ENCODE results near the gene ADCK1.
"Not testable (repeated sequence)": the region's sequence is repeated elsewhere in the genome, so short reads cannot be mapped to it uniquely, and the experiment has no call there.

The ADCK1 gene

DNA sequence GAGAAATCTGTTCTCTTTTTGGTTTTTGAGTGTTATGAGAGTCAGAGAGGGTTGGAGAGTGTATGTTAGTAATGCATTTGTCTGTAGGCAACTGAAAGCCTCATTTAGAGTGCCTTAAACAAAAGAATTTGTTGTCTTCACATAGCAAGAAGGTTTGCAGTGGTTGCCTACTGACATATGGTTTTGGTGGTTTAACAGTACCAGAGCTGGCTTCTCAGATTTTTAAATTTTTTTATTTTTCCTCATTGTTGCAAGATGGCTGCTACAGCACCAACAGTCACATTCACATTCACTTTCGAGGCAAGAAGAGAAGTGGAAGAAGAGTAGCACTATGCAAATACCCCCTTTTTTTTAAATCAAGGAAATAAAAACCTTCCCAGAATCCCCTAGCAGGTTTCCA is 106.5 kb downstream of the ADCK1 start:
- no peak for DNase-seq

DNA sequence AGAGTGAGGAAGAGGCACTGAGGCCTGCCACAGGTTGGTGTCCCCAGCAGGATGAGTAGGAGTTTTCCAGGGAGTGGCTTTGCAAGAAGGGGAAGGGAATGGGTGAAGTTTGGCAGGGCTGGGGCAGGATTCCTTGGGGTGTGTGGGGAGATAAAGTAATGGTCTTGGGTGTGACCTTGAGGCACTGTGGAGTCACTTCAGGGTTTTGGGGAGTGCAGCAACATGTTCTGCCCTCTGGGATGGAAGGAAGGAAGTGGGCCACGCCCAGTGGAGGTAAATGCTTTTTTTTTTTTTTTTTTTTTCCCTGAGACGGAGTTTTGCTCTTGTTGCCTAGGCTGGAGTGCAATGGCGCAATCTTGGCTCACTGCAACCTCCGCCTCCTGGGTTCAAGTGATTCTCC is 108.9 kb downstream of the ADCK1 start:
- DNase-seq = no peak

DNA sequence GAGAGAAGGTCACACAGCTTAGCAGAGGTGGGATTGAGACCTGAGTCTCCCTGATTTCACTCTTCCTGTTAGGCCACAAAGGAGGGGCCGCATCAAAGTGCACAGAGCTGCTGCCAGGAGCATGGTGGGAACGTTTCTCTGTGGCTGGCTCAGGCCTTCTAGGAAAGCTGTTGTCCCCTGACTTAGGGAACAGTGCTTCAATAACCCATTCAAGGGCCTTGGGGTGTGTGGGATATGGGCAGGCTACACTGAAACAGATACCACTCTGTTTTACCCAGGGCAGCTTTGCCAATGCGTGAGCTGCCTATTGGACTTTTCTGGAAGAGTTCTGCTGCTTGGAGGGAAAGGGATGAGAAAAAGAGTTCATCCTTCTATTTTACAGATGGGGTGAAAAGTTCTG is 110.0 kb downstream of the ADCK1 start:
- DNase-seq = no peak

DNA sequence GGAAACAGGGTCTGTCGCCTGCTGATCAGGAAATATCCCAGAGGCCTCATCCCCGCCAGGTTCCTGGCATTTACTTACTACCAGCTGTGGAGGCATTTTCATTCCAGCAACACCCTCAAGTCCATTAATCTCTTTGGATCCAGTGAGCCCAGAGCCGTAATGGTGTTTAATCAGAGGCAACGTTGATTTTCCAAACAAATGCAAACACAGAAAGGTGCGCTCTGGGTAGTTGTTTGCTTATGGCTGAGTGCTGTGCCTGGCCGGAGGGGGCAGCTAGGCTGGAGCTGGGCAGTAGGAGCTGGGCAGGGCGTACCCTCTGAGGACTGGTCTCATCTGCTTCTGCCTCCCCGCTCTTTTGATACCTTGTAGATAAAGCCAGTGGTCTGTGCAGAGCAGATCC is 110.6 kb downstream of the ADCK1 start:
- DNase-seq = no peak

DNA sequence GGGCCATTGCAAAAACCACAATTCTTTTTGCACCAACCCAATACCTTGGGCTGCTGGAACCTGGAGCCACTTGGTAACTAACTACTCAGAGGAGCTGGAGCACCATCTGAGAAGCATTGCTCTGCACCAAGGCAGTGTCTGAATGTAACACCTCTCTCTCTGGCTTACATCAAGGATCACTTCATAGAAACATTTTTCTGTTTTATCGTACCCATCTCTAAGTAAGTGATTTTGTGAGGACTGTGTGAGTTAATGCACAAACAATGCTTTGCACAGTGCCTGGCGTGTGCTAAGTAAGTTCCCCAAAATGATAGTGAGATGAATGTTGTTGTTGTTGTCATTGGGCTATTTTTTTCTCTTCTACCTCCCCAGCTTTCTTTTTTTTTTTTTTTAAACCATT is 111.4 kb downstream of the ADCK1 start:
- DNase-seq = no peak

DNA sequence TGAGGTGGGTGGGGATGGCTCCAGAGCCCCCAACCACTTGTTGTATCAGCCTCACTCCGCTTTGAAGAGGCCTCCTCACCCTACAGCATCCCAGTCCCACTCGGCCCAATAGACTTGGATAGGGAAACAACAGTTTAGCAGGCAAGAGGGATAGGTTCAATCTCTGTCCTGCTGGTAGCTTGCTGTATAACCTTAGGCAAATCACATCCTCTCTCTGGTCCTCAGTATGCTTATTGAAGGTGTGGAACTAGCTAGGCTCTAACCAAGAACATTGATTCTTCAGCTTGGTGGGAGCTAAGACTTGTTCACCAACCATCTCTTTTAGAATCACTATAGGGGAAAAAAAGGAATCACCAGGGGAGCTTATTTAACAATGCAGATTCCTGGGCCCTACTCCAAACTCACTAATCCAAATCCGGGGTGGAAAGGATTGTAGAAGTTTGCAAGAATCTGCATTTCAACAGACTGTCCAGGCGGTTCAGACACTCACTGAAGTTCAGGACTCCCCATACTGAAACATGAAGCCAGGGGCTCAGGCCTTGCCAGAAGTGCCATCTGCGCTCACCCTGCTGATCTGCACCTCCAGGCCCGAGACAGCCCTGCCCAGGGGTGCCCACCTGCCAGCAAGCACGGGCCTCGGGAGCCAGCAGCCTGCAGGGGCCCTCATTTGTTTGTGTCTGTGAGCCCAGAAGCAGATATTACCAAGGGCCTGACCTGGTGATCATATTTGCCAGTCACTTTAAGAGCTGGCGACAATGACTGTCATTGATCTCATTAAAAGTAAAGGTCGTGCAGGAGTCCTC is 113.0 kb downstream of the ADCK1 start:
- DNase-seq = no peak

DNA sequence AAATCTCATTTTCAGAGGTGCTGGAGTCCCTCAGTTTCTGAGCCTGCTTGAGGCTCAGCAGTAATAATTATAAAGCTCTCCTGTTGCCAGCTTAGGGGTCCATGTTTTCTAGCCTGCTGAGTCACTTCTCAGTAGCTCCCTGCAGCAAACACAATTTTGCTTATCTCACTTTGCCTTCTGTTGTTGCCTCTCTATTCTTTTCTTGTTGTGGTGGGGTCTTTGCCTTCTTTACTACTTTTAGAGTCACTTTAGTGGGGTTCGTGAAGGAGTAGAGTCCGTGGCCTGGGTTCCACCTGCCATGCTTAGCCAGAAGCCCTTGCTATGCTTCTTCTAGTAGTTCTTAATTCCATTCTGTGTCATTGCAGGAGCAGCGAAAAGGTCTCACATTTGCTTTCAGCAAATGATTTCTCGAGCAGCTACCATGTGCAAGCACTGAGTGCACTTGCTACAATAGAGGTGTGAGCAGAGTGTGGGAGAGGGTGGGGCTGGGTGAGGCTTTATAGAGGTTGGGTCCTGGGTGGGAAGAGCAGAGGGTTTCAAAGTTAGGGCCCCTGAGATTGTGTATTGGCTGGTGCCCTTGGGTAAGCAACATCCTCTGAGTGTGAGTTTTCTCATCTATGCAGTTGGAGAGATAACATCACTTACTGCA is 114.3 kb downstream of the ADCK1 start:
- DNase-seq = no peak

DNA sequence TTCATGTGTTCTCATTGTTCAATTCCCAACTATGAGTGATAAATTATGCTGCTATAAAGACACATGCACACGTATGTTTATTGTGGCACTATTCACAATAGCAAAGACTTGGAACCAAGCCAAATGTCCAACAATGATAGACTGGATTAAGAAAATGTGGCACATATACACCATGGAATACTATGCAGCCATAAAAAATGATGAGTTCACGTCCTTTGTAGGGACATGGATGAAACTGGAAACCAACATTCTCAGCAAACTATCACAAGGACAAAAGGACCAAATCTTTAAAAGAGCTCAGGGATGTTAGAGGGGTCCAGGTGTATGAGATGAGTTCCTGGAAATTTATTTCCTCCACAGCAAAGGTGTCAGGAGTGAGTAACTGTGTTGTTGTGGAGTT is 115.5 kb downstream of the ADCK1 start:
- DNase-seq = not testable (repeated sequence)

DNA sequence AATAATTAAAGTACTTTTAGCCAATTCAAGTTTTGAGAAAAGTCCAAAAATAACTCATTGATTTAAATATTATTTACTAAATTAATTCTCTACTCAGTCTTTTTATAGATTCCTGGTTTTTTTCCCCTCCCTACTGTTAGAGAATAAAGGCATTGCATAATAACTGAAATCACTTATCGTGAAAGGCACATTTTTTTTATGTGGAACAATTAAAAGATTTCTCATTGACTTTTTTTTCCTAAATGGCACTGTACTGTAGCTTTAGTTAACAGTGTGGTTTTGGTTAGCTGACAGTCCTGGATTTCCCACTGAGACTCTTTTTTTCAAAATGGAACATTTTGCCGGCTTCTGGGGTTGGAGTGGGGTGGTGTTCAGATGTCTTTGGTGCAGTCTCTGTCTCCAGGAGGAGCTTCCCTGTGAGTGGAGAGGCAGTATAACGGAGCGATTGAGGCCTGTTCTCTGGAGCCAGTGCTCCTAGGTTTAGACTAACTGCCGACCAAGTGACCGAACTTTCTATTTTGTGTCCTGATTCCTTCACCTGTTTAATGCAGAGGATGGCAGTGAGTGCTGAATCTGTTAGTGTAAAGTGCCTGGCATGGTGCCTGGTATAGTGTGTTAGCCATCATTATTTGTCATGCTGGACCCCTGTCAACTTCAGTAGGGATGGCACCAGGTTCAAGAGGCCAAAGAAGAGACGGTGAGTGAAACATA is 117.7 kb downstream of the ADCK1 start:
- DNase-seq = no peak

DNA sequence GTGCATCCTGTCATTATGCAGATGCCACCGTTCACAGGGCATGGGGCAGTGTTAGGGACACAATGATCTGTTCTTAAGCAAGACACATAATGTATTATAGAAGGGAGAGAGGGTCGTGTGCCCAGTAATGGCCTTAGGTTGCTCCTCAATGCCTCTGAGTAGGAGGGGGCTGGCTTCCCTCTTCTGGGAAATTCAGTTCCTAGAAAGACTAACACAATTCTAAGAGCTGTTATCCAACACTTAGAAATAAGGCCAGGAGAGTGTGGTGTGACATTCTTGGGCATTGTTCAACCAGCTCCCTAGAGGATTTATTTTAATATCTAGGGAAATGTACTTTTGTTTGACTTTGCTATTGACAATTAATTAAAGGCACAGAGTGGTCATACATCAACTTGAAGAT is 118.5 kb downstream of the ADCK1 start:
- no peak for DNase-seq

DNA sequence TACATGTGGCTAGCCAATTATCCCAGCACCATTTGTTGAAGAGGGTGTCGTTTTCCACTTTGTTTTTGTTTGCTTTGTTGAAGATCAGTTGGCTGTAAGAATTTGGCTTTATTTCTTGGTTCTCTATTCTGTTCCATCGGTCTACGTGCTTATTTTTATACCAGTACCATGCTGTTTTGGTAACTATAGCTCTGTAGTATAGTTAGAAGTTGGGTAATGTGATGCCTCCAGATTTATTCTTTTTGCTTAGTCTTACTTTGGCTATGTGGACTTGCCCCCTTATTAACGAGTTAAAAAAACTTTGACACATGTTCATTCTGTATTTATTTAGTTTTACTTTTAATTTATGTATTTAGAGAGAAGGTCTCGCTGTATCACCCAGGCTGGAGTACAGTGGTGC is 120.4 kb downstream of the ADCK1 start:
- DNase-seq = no peak

DNA sequence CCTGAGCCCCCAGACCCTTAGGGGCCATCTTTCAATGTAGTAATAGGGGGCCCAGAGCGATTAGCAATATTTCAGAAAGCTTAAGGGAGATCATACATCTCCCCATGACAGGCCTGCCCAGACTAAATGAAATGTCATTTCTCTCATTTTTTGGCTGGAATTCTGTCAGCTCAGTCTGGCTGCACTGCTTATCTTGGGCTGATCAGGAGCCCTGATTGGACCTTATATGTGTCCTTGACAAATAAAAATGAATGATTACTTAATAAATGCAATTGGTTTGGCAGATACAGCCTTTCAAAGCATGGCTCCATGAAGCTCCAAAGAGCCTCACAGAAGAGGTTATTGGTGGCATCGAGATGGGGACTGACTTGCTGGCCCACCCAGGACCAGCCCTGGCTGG is 121.9 kb downstream of the ADCK1 start:
- no peak for DNase-seq

DNA sequence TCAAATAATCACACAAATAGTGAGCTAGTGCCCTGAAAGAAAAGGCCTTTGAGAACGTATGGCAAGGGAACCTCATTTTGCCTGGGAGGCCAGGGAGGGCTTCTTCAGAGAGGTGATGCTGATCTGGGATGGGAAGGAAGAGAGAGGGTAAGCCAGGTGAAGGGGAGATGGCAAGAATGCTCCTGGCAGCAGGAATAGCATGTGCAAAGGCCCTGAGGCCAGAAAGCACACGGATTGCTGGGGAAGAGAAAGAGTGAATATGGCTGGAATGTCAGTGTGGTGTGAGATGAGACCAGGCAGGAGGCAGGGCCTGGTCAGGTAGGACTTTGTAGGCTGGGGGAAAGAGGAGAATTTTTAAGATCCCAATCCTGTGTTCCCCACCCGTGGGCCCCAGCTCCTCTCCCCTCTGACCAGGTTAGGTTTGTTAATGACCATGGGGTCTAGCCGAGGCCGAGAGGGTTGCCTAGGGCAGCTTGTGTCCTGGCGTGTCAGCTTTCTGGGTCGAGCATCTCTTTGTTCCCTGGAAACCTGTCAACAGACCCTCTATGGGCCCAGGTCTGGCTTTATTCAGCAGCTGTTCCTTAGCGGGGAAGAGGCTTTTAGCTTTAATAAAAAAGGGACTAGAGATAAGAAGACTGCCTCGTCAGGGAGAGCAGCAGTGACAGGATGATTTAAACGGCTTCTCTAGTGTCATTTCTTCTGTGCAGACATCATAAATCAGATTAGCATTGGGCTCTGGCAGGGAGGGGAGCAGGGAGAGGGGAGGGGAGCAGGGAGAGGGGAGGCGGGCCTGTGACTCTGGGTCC is 123.4 kb downstream of the ADCK1 start:
- DNase-seq = no peak

DNA sequence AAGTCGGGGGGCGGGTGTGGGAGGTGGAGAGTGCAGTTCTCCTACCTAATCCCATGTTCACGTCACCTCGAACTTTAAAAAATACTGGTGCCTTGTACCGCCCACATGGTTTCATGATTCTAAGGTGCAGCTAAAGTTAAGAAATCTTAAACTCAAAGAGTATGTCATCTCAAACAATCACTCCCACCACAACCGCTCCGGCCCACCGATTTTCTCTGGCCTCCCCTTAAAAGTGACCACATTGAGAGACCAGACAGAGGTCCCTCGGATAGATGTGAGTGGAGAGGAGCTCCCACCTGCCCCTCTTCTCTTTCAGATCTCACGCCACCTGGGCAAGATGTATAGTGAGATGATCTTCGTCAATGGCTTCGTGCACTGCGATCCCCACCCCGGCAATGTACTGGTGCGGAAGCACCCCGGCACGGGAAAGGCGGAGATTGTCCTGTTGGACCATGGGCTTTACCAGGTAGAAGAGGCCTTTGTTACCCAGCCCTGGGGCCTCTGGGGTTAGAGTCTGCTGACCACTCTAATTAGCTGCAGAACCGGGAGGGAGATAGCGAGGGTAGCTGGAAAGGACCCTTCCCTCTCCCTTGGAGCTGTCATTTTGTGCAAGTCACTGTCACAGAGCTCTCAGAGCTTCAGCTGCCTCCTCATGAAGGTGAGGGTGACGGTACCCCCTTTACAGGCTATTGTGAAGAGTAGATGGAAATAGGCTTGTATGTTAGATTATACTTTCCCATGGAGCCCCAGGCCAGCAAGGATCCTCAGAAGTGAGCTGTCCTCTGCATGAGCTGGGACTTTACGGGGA is 124.4 kb downstream of the ADCK1 start:
- DNase-seq = no peak

DNA sequence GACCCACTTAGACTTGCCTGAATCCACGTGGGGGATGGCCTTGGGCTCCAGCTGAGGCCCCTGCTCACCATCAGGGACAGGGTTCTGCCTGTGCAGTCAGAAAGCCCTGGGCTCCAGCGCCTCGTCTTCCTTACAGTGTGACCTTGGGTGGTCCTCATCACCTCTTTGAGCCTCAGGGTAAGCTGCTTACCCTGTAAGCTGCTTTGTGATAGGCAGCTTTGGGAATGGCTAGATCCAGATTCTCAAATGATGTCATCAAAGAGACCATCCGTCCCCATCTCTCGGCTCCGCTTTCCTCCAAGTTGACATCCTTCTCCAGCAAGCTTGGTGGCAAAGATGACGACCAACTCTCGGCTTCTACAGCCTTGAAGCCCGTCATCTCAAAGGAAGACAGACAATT is 127.0 kb downstream of the ADCK1 start:
- no peak for DNase-seq

DNA sequence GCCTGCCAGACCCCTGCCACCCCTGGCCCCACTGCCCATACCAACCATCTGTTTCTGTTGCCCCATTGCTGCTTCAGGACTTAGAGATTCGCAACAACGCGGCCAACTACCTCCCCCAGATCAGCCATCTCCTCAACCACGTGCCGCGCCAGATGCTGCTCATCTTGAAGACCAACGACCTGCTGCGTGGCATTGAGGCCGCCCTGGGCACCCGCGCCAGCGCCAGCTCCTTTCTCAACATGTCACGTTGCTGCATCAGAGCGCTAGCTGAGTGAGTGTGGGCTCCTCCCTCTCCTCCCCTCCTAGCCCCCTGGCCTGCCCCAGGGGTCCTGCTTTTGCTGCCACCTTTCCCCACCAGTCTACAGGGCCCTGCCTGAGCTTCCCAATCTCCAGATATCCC is 131.5 kb downstream of the ADCK1 start:
- DNase-seq = no peak

DNA sequence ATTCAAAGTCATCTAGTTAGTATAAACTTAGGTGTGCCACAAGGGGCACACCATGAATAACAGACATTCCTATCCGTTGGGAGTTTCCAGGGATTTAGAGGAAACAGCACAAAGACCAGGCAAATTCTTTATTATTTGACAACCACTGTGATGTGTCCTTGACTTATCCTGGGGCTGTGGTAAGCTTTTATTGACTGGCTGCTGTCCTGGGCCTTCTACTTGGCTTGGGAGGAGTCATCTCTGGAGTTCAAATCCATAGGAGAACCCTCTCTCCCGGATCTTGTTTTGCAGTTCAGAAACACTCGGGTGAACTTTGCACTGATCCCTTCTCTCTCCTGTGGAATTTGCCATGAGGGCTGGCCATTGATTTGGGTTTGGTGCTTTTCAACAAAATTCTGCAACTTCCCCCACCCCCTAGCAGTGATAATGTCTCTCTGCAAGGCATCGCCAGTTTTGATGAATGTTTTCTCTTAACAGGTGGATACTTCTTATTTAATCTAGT is 136.3 kb downstream of the ADCK1 start:
- no peak for DNase-seq

DNA sequence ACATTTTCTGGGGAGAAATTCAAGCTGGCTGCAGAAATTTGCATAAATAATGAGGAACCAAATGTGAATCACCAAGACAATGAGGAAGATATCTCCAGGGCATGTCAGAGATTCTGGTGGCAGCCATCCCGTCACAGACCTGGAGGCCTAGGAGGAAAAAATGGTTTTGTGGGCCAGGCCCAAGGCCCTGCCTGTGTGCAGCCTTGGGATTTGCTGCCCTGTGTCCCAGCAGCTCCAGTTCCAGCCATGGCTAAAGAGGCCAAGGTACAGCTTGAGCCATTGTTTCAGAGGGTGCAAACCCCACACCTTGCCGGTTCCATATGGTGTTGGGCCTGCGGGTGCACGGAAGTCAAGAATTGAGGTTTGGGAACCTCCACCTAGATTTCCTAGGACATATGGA is 147.5 kb downstream of the ADCK1 start:
- no peak for DNase-seq

DNA sequence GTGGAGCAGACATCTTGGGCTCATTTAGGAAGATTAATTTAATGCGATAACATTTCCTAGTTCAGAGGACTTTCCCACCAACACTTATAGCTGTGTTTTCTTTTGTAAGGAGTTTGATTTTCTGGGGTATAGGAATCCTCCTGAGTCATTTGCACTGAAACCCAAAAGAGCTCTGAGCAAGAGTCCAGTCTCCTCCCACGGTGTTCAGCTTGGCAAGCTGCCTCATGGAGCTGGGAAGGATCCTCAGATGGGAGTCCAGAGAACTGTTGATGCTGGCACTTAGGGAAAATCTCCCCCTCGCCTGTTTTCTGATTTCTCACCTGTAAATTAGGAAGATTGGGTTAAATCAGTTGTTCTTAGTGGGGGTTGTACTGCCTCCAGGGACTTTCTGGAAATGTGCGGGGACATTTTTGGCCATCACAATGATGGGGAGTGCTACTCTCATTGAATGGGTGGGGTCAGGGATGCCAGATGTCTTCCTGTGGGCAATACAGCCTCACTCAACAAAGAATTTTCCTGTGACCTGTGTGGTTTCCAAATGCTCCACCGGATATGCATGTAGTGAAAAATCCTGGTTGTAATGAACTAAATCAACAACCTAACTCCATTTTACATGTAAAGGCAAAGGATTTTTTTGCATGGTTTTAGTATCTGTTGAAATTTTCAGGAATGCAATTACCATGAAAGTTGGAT is 150.6 kb downstream of the ADCK1 start:
- no peak for DNase-seq

DNA sequence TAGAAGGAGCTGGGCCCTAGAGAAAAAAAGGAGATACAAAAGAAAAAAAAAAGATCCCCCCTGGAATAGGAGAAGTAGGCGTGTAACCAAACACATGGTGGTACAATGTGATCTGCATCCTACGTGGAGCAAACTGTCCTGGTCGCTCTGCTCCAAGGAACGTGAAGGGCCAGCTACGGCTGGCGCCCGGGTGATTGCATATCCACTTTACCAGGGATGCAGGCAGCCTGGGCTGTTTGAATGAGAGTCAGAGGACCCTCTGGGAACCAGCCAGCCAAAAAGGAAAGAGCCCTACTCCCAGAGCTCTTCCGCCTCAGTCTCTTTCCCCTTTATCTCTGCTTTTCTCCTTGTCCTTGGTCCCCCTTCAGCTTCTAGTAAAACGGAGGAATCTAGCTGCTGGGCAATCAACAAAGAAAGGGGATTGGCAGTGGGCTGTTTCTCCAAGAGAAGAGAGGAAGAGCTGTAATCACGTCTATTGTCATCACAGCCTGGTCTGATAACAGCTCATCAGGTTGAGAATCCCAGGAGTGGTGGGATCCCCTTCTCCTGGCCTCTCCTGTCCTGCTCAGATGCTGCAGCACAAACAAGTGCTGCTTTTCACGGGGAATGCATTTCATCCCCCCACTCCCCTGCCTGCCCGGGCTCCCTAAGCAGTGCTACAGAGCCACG is 156.0 kb downstream of the ADCK1 start:
- DNase-seq = no peak

DNA sequence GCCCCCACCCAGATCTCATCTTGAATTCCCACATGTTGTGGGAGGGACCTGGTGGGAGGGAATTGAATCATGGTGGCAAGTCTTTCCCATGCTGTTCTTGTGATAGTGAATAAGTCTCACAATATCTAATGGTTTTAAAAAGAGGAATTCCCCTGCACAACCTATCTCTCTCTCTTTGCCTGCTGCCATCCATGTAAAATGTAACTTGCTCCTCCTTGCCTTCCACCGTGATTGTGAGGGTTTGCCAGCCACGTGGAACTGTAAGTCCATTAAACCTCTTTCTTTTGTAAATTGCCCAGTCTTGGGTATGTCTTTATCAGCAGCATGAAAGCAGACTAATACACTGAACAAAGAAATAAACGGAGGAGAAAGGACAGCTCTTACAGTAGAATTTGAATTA is 159.8 kb downstream of the ADCK1 start:
- not testable (repeated sequence) for DNase-seq

All from NK-92 treated with Interleukin-12 subunit alpha and Interleukin-12 subunit beta, amount 100 ng/mL, for 24 hours (cell line).